ENCODE results near the gene EAF1.
"Not testable (repeated sequence)": the region's sequence is repeated elsewhere in the genome, so short reads cannot be mapped to it uniquely, and the experiment has no call there.

The EAF1 gene

GRCh38 chr3:15470849-15471248 lies 43.5 kb downstream of the EAF1 start:
- Histone ChIP-seq H3K9ac (ENCODE audit: low read length) (no peak overlapping the region), H3K36me3 (ENCODE audit: control insufficient read depth, insufficient read depth, low read length, severe bottlenecking) (peaks cover 5% of the 10 kb centered on the region), H3K4me1 (ENCODE audit: control insufficient read depth, insufficient read depth, low read length) (peaks cover 5% of the 10 kb centered on the region), H3K9me3 (ENCODE audit: control insufficient read depth, low read length) (no peaks in the 10 kb centered on the region), H3K27me3 (replicated peaks; ENCODE audit: control insufficient read depth, insufficient read depth, low read length) (no peaks in the 10 kb centered on the region), H3K4me3 (ENCODE audit: low read length) (no peak overlapping the region)
- no peak for DNase-seq (ENCODE audit: low read depth)

GRCh38 chr3:15471861-15472260 lies 44.5 kb downstream of the EAF1 start:
- Histone ChIP-seq H3K36me3 (ENCODE audit: control insufficient read depth, insufficient read depth, low read length, severe bottlenecking) (peaks cover 5% of the 10 kb centered on the region), H3K27me3 (replicated peaks; ENCODE audit: control insufficient read depth, insufficient read depth, low read length) (no peaks in the 10 kb centered on the region), H3K9me3 (ENCODE audit: control insufficient read depth, low read length) (no peaks in the 10 kb centered on the region), H3K4me1 (ENCODE audit: control insufficient read depth, insufficient read depth, low read length) (peaks cover 5% of the 10 kb centered on the region), H3K4me3 (ENCODE audit: low read length) (no peak overlapping the region), H3K9ac (ENCODE audit: low read length) (no peak overlapping the region)
- no peak for DNase-seq (ENCODE audit: low read depth)

DNA sequence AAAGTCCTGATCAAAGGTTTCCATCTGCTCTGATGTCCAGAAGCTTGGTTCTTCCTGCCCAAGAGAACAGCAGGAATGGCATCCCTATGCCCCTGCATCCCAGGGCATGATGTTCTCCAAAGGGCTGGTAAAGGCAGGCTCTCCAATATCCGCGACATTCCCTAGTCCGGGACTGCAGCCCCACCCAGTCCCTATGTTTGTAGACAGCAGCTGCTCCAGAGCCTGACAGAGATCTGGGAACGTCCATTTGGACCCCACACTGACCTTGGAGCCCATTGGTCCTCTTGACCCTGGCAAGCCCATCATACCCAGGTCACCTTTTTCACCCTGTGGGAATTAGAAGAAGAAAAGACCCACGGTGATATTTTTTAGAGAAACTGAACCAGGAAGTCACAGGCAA lies 47.8 kb downstream of the EAF1 start:
- peaks cover 5% of the 10 kb centered on the region for H3K4me1 ChIP-seq (ENCODE audit: control insufficient read depth, insufficient read depth, low read length)
- no peak for DNase-seq (ENCODE audit: low read depth)
- H3K4me3 ChIP-seq (ENCODE audit: low read length) = no peak overlapping the region
- H3K36me3 ChIP-seq (ENCODE audit: control insufficient read depth, insufficient read depth, low read length, severe bottlenecking) = no peaks in the 10 kb centered on the region
- H3K9ac ChIP-seq (ENCODE audit: low read length) = no peak overlapping the region
- no peaks in the 10 kb centered on the region for H3K27me3 ChIP-seq (replicated peaks; ENCODE audit: control insufficient read depth, insufficient read depth, low read length)
- H3K9me3 ChIP-seq (ENCODE audit: control insufficient read depth, low read length) = no peaks in the 10 kb centered on the region

- no peaks in the 10 kb centered on the region for H3K36me3 ChIP-seq (ENCODE audit: control insufficient read depth, insufficient read depth, low read length, severe bottlenecking)
- no peak overlapping the region for H3K4me3 ChIP-seq (ENCODE audit: low read length)
- no peak overlapping the region for H3K9ac ChIP-seq (ENCODE audit: low read length)
- peaks cover 5% of the 10 kb centered on the region for H3K4me1 ChIP-seq (ENCODE audit: control insufficient read depth, insufficient read depth, low read length)
- DNase-seq (ENCODE audit: low read depth) = no peak
- no peaks in the 10 kb centered on the region for H3K27me3 ChIP-seq (replicated peaks; ENCODE audit: control insufficient read depth, insufficient read depth, low read length)
- H3K9me3 ChIP-seq (ENCODE audit: control insufficient read depth, low read length) = no peaks in the 10 kb centered on the region
Observed at GRCh38 chr3:15476378-15476777, 49.0 kb downstream of the EAF1 start.

- Histone ChIP-seq H3K27me3 (replicated peaks; ENCODE audit: control insufficient read depth, insufficient read depth, low read length) (no peaks in the 10 kb centered on the region), H3K36me3 (ENCODE audit: control insufficient read depth, insufficient read depth, low read length, severe bottlenecking) (no peaks in the 10 kb centered on the region), H3K4me1 (ENCODE audit: control insufficient read depth, insufficient read depth, low read length) (no peaks in the 10 kb centered on the region), H3K9me3 (ENCODE audit: control insufficient read depth, low read length) (no peaks in the 10 kb centered on the region), H3K4me3 (ENCODE audit: low read length) (no peak overlapping the region), H3K9ac (ENCODE audit: low read length) (no peak overlapping the region)
- no peak for DNase-seq (ENCODE audit: low read depth)
Observed at GRCh38 chr3:15477951-15478639, 50.7 kb downstream of the EAF1 start.

DNA sequence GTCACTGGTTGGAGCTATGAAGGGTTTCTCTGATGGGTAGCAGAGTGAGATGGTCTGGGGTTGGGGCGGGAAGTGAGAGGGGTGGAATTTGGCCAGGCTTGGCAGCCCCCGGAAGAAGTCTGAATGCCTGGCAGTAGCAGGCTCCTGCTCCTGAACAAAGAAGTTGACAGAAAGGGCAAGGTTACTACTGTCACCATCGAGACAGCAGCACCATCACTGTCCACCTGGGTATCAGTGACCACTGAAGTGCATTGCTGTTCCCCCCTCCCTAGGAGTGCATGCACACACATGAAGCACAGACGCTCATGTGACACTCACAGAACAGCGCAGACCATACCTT lies 51.2 kb downstream of the EAF1 start:
- H3K9me3 ChIP-seq (ENCODE audit: control insufficient read depth, low read length) = no peaks in the 10 kb centered on the region
- H3K9ac ChIP-seq (ENCODE audit: low read length) = no peak overlapping the region
- H3K36me3 ChIP-seq (ENCODE audit: control insufficient read depth, insufficient read depth, low read length, severe bottlenecking) = no peaks in the 10 kb centered on the region
- no peaks in the 10 kb centered on the region for H3K4me1 ChIP-seq (ENCODE audit: control insufficient read depth, insufficient read depth, low read length)
- H3K4me3 ChIP-seq (ENCODE audit: low read length) = no peak overlapping the region
- no peak for DNase-seq (ENCODE audit: low read depth)
- H3K27me3 ChIP-seq (replicated peaks; ENCODE audit: control insufficient read depth, insufficient read depth, low read length) = no peaks in the 10 kb centered on the region

DNA sequence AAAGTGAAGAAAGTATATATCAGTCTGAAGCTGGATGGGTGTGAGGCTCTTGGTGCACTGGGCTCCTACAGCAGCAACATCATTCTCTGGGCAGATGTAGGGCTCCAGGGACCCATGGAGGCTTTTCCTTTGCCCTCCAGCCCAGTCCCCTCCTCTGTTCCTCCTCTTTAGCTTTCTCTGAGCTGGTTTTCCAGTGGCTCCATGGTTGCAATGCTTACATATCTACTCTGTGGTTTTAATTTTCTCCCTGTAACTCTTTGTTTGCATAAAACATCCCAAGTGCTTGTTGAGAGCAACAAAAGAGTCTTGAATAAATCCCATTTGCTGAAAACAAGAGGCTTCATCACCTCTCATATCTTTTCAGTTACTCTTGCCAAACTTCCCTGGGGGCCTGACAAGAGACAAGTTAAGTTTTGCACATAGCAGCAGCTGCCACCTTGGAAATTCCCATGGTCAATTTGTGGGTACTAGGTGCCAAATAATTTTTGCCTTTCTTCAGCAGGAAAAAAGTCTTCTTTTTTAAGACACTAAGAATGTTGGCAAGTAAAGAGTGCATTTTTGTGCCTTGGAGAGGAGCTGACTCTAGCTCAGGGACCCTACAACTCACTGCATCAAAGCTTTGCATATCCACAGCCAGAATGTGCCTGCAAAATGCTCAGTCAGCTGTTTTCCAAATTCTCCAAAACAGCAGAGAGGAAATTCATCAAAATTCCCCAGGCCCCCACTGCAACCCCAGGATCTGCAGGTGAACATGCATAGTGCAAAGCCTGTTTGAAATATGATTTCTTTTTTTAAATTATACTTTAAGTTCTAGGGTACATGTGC lies 52.2 kb downstream of the EAF1 start:
- DNase-seq (ENCODE audit: low read depth) = no peak
- Histone ChIP-seq H3K4me3 (ENCODE audit: low read length) (no peak overlapping the region), H3K4me1 (ENCODE audit: control insufficient read depth, insufficient read depth, low read length) (no peaks in the 10 kb centered on the region), H3K36me3 (ENCODE audit: control insufficient read depth, insufficient read depth, low read length, severe bottlenecking) (no peaks in the 10 kb centered on the region), H3K27me3 (replicated peaks; ENCODE audit: control insufficient read depth, insufficient read depth, low read length) (no peaks in the 10 kb centered on the region), H3K9ac (ENCODE audit: low read length) (no peak overlapping the region), H3K9me3 (ENCODE audit: control insufficient read depth, low read length) (no peaks in the 10 kb centered on the region)

- not testable (repeated sequence) for DNase-seq (ENCODE audit: low read depth); H3K27me3 ChIP-seq (replicated peaks; ENCODE audit: control insufficient read depth, insufficient read depth, low read length); H3K9me3 ChIP-seq (ENCODE audit: control insufficient read depth, low read length); H3K4me1 ChIP-seq (ENCODE audit: control insufficient read depth, insufficient read depth, low read length); H3K4me3 ChIP-seq (ENCODE audit: low read length); H3K9ac ChIP-seq (ENCODE audit: low read length)
- peaks cover 17% of the 10 kb centered on the region for H3K36me3 ChIP-seq (ENCODE audit: control insufficient read depth, insufficient read depth, low read length, severe bottlenecking)
Observed at GRCh38 chr3:15484551-15484950, 57.2 kb downstream of the EAF1 start.

- Histone ChIP-seq H3K9me3 (ENCODE audit: control insufficient read depth, low read length) (no peaks in the 10 kb centered on the region), H3K36me3 (ENCODE audit: control insufficient read depth, insufficient read depth, low read length, severe bottlenecking) (peaks cover 17% of the 10 kb centered on the region), H3K9ac (ENCODE audit: low read length) (no peak overlapping the region), H3K27me3 (replicated peaks; ENCODE audit: control insufficient read depth, insufficient read depth, low read length) (no peaks in the 10 kb centered on the region), H3K4me3 (ENCODE audit: low read length) (no peak overlapping the region), H3K4me1 (ENCODE audit: control insufficient read depth, insufficient read depth, low read length) (peaks cover 6% of the 10 kb centered on the region)
- no peak for DNase-seq (ENCODE audit: low read depth)
Observed at GRCh38 chr3:15486020-15486419, 58.6 kb downstream of the EAF1 start.

GRCh38 chr3:15486979-15487378 lies 59.6 kb downstream of the EAF1 start:
- Histone ChIP-seq H3K4me3 (ENCODE audit: low read length) (no peak overlapping the region), H3K27me3 (replicated peaks; ENCODE audit: control insufficient read depth, insufficient read depth, low read length) (no peaks in the 10 kb centered on the region), H3K9ac (ENCODE audit: low read length) (no peak overlapping the region), H3K9me3 (ENCODE audit: control insufficient read depth, low read length) (no peaks in the 10 kb centered on the region), H3K36me3 (ENCODE audit: control insufficient read depth, insufficient read depth, low read length, severe bottlenecking) (peaks cover 17% of the 10 kb centered on the region), H3K4me1 (ENCODE audit: control insufficient read depth, insufficient read depth, low read length) (peaks cover 6% of the 10 kb centered on the region)
- no peak for DNase-seq (ENCODE audit: low read depth)

DNA sequence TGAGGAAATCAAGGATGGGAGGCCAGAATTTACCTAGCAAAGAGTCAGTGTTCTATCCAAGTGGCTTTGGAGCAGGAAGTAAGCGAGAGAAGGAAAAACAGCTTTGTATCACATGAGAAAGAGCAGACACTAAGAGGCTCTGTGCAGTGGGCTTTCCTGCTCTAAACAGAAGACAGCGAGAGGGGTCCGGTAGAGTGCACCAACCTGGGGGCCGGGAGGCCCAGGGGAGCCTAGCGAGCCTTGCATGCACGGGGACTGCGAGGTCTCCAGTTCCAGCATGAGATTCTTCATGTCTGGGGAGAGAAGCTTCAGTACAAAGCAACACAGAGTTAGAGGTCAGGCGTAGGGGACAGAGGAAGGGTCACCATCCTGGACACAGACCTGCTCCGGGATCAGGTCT lies 60.6 kb downstream of the EAF1 start:
- Histone ChIP-seq H3K4me3 (ENCODE audit: low read length) (no peak overlapping the region), H3K27me3 (replicated peaks; ENCODE audit: control insufficient read depth, insufficient read depth, low read length) (no peaks in the 10 kb centered on the region), H3K4me1 (ENCODE audit: control insufficient read depth, insufficient read depth, low read length) (peaks cover 6% of the 10 kb centered on the region), H3K9ac (ENCODE audit: low read length) (no peak overlapping the region), H3K36me3 (ENCODE audit: control insufficient read depth, insufficient read depth, low read length, severe bottlenecking) (peaks cover 17% of the 10 kb centered on the region), H3K9me3 (ENCODE audit: control insufficient read depth, low read length) (no peaks in the 10 kb centered on the region)
- no peak for DNase-seq (ENCODE audit: low read depth)

Data from adipocyte (in vitro differentiated cells).